ENCODE data around the gene DTL. TPM values are rescaled to one million over a fixed set of nuclear protein-coding genes. Genes with fewer than 3 reads are reported as not detected.

The DTL gene
- 5.5 TPM for total RNA-seq

GRCh38 chr1:212035123-212035834, at the start of gene DTL, which contains the start of gene INTS7:
Gene DTL, plus strand, starts transcription at chr1:212035748. Its CDS starts 143 bp downstream, at chr1:212035891.
Gene INTS7, minus strand, starts transcription at chr1:212035557. Its CDS starts 120 bp downstream, at chr1:212035437.

Small RNA genes within 50 kb of the gene (small RNA-seq; reads per million reads assigned to genes)
- gene MIR3122, result not detected
- not detected for gene RF00568
- not detected for gene RN7SKP98

Other genes starting within 250 kb of the DTL start
- gene LPGAT1, start 205.0 kb upstream of the DTL start, total RNA-seq, result 88.1 TPM
- 32.5 TPM for gene INTS7, start 191 bp upstream of the DTL start, total RNA-seq
- 27.2 TPM for gene PPP2R5A, start 249.7 kb downstream of the DTL start, total RNA-seq